ENCODE results near the gene GRM8.

Gene GRM8

GRCh38 chr7:126525906-126526305 is 726.8 kb downstream of the GRM8 start:
- Histone ChIP-seq H4K20me1 (ENCODE audit: insufficient read depth, low read length, poor library complexity, severe bottlenecking) (no peaks in the 10 kb centered on the region), H3K4me3 (ENCODE audit: low read length, poor library complexity, severe bottlenecking) (no peak overlapping the region), H3K9ac (ENCODE audit: low read depth, low read length, poor library complexity, severe bottlenecking) (no peak overlapping the region), H3K4me1 (ENCODE audit: insufficient read depth, low read length, poor library complexity, severe bottlenecking) (no peaks in the 10 kb centered on the region), H3K36me3 (ENCODE audit: insufficient read depth, low read length) (no peaks in the 10 kb centered on the region), H3F3A (ENCODE audit: low read depth) (no peaks in the 10 kb centered on the region), H3K79me2 (ENCODE audit: insufficient read depth, low read length) (no peaks in the 10 kb centered on the region), H3K4me2 (ENCODE audit: low read depth, low read length, poor library complexity, severe bottlenecking) (no peak overlapping the region), H3K9me3 (ENCODE audit: insufficient read depth, low read depth, low read length) (no peaks in the 10 kb centered on the region), H3K9me2 (replicated peaks; ENCODE audit: low read depth, low read length) (no peaks in the 10 kb centered on the region), H2AFZ (ENCODE audit: low read length) (no peak overlapping the region), H3K27me3 (ENCODE audit: insufficient read depth, low read length, poor library complexity, severe bottlenecking) (no peaks in the 10 kb centered on the region)
- TF ChIP-seq CTCF (conservative IDR thresholded peaks at IDR 0.05; ENCODE audit: low read length) (no peak), EZH2phosphoT487 (IDR thresholded peaks at IDR 0.05; ENCODE audit: borderline replicate concordance) (no peak)

GRCh38 chr7:126524967-126525366 is 727.8 kb downstream of the GRM8 start:
- no peaks in the 10 kb centered on the region for H3K79me2 ChIP-seq (ENCODE audit: insufficient read depth, low read length)
- H3F3A ChIP-seq (ENCODE audit: low read depth), result no peaks in the 10 kb centered on the region
- no peaks in the 10 kb centered on the region for H3K36me3 ChIP-seq (ENCODE audit: insufficient read depth, low read length)
- no peak for TF ChIP-seq CTCF (conservative IDR thresholded peaks at IDR 0.05; ENCODE audit: low read length)
- TF ChIP-seq EZH2phosphoT487 (IDR thresholded peaks at IDR 0.05; ENCODE audit: borderline replicate concordance), result no peak
- H3K4me3 ChIP-seq (ENCODE audit: low read length, poor library complexity, severe bottlenecking), result no peak overlapping the region
- no peak overlapping the region for H3K9ac ChIP-seq (ENCODE audit: low read depth, low read length, poor library complexity, severe bottlenecking)
- H3K27me3 ChIP-seq (ENCODE audit: insufficient read depth, low read length, poor library complexity, severe bottlenecking), result no peaks in the 10 kb centered on the region
- no peaks in the 10 kb centered on the region for H3K9me2 ChIP-seq (replicated peaks; ENCODE audit: low read depth, low read length)
- no peak overlapping the region for H2AFZ ChIP-seq (ENCODE audit: low read length)
- no peaks in the 10 kb centered on the region for H4K20me1 ChIP-seq (ENCODE audit: insufficient read depth, low read length, poor library complexity, severe bottlenecking)
- no peak overlapping the region for H3K4me2 ChIP-seq (ENCODE audit: low read depth, low read length, poor library complexity, severe bottlenecking)
- H3K9me3 ChIP-seq (ENCODE audit: insufficient read depth, low read depth, low read length), result no peaks in the 10 kb centered on the region
- no peaks in the 10 kb centered on the region for H3K4me1 ChIP-seq (ENCODE audit: insufficient read depth, low read length, poor library complexity, severe bottlenecking)

- Histone ChIP-seq H3K27me3 (ENCODE audit: insufficient read depth, low read length, poor library complexity, severe bottlenecking) (no peaks in the 10 kb centered on the region), H3K9me3 (ENCODE audit: insufficient read depth, low read depth, low read length) (no peaks in the 10 kb centered on the region; the same call in 1 of the 2 replicates), H3K36me3 (ENCODE audit: insufficient read depth, low read length) (no peaks in the 10 kb centered on the region), H3F3A (ENCODE audit: low read depth) (no peaks in the 10 kb centered on the region), H3K79me2 (ENCODE audit: insufficient read depth, low read length) (no peaks in the 10 kb centered on the region), H3K4me1 (ENCODE audit: insufficient read depth, low read length, poor library complexity, severe bottlenecking) (no peaks in the 10 kb centered on the region), H2AFZ (ENCODE audit: low read length) (no peak overlapping the region), H3K4me2 (ENCODE audit: low read depth, low read length, poor library complexity, severe bottlenecking) (no peak overlapping the region), H3K4me3 (ENCODE audit: low read length, poor library complexity, severe bottlenecking) (no peak overlapping the region), H4K20me1 (ENCODE audit: insufficient read depth, low read length, poor library complexity, severe bottlenecking) (no peaks in the 10 kb centered on the region), H3K9ac (ENCODE audit: low read depth, low read length, poor library complexity, severe bottlenecking) (no peak overlapping the region), H3K9me2 (replicated peaks; ENCODE audit: low read depth, low read length) (no peaks in the 10 kb centered on the region)
- no peak for TF ChIP-seq EZH2phosphoT487 (IDR thresholded peaks at IDR 0.05; ENCODE audit: borderline replicate concordance)
- no peak for TF ChIP-seq CTCF (conservative IDR thresholded peaks at IDR 0.05; ENCODE audit: low read length)
Observed at GRCh38 chr7:126511046-126511445, 741.7 kb downstream of the GRM8 start.
